H1 (cell line): Measurements from ENCODE around the gene PNMA1. TPM values are rescaled to one million over a fixed set of nuclear protein-coding genes. Genes with fewer than 3 reads are reported as not detected.

Experiments
- EP300 ChIP-seq, 2 experiments: IDR thresholded peaks; 1 replicate in 1 of 2; 2 replicates in 1 of 2; pipeline ENCODE4 v1.6.1; 2011 to 2012; ENCODE audit warnings: low read depth in 2 of 2, low read length in 2 of 2, mild to moderate bottlenecking in 2 of 2, borderline replicate concordance in 1 of 2, inconsistent platforms in 1 of 2, moderate library complexity in 1 of 2
- polyA plus RNA-seq, 7 experiments: library from polyadenylated mRNA; depleted of rRNA in 3 of 7; stranded (reverse) in 5 of 7; unstranded in 2 of 7; fragments of >200 nt in 5 of 7; fragments of 200-250 nt in 2 of 7; gene quantifications; 1 replicate in 5 of 7; 2 replicates in 1 of 7; 4 replicates in 1 of 7; pipeline versions ENCODE4 v1.2.1 to v1.2.3, GENCODE V29; 2011 to 2013; ENCODE audit warnings: missing spikeins in 2 of 7, mixed read lengths in 2 of 7
- total RNA-seq: library from RNA; stranded (reverse); fragmentation: NEBNext Ultra II Directional; extraction: Animal tissue kit (Norgen Biotek cat#: 25700); gene quantifications from 2 replicates; pipeline ENCODE4 v1.2.1, GENCODE V29; 2021

PNMA1 gene
- total and polyA plus RNA-seq, 2 of the 8 experiments (the other 6 are each of a cell fraction or from before 2014, with no cell fraction given): 15.8 to 52.7 TPM

- no peak for TF ChIP-seq EP300 (IDR thresholded peaks at IDR 0.05; ENCODE audit: borderline replicate concordance in 1 of 2, low read depth in 2 of 2, low read length in 2 of 2)
Measured at GRCh38 chr14:73731111-73731510, 16.9 kb upstream of the PNMA1 start (continued).
